ENCODE measurements around the gene CAMK2N1.
A peak's percentile ranks its signal among the peaks of the same experiment; 100 is the strongest.

Gene CAMK2N1

GRCh38 chr1:20495661-20496060 is 9.7 kb upstream of the CAMK2N1 start:
- no peak for TF ChIP-seq CTCF (IDR thresholded peaks at IDR 0.05; ENCODE audit: extremely low read depth, missing control alignments)
- no peak for DNase-seq (ENCODE audit: low spot score)

DNA sequence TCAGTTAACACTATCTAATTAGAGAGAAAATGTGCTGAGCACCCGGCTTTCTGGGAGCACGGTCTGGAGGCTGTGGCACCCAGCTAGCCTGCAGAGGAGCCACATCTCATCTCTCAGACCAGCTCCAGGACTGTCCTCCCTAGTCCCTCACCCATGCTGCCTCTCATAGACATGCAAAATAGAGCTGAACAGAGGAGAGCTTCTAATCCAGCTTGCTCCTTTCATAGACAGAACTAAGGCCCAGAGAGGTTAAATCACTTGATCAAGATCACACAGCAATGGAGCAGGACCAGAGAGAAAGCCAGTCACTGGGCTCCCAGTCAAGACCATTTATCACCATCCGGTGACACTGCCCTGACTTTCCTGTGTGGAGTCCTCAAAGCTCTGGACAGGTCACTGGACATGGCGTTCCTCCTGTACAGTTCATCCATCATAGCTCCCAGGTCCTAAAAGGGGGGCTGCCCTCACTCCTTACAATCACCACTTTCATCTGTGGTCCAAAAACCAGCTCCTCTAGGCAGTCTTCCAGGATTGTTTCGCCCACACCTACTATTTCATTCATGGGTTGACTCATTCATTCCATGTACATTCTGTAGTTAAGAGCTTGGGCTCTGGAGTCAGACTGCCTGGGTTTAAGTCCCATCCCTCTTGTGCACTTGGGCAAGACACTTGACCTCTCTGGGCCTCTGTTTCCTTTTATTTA is 8.8 kb upstream of the CAMK2N1 start:
- TF ChIP-seq CTCF (IDR thresholded peaks at IDR 0.05; ENCODE audit: extremely low read depth, missing control alignments): no peak

DNA sequence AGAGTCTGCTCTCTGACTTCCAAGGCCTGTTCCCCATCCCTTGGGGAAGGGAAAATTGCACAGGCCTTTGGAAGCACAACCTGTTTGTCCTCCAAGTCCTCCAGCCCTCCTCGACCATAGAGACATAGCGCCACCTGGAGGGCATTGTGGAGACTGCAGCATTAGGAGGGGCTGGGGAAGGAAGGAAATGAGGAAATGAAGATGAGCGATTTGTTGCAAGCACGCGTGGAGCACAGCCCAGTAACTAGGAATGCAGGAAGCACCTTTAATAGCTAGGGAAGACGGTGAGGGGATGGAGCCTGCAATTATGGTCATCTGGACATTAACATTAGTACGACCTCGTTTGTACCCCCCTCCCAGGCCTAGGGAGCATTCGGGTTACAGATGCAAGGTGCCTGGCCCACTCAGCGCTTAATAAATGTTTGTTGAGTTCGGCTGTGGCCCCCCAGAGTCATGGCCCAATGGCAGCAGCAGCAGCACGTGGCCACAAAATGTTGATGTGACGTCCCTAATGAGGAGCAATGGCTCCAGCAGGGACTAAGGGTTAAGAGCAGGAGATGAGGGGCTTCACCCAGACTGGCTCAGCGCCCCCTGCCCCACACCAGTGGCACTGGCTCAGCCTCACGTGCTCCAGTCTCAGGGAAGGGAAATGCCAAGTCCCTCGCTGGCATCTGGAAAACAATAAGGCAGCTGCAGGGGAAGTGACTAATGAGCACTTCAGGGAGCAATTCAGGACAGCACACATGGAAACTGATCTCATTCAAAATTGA is 8.0 kb upstream of the CAMK2N1 start:
- TF ChIP-seq CTCF (IDR thresholded peaks at IDR 0.05; ENCODE audit: extremely low read depth, missing control alignments): peak; percentile 99
- peak; percentile 87 for DNase-seq (ENCODE audit: low spot score)

More for the DNA sequence above, 8.8 kb upstream of the CAMK2N1 start:
- DNase-seq (ENCODE audit: low spot score): no peak

- no peak for DNase-seq (ENCODE audit: low spot score)
- TF ChIP-seq CTCF (IDR thresholded peaks at IDR 0.05; ENCODE audit: extremely low read depth, missing control alignments): no peak
Observed at GRCh38 chr1:20493309-20493708, 7.3 kb upstream of the CAMK2N1 start.

DNA sequence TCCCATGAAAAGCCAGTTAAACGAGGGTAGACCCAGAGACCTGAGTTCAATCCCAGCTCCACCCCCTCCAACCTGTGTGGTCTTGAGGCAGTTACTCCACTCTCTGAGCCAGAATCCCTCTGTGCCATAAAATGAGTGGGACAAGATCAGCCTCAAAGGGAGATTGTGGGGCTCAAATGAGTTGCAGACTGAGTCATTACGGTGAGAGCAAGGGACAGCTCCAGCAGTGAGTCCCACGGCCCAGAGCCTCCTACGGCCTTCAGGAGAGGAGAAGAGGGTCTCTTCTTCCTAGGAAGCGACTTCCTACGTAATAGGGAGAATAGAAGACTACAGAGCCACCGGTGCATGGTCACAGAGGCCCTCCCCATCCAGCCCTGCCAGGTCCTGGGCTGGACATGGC is 6.7 kb upstream of the CAMK2N1 start:
- no peak for TF ChIP-seq CTCF (IDR thresholded peaks at IDR 0.05; ENCODE audit: extremely low read depth, missing control alignments)
- DNase-seq (ENCODE audit: low spot score): no peak

GRCh38 chr1:20491866-20492265 is 5.9 kb upstream of the CAMK2N1 start:
- no peak for TF ChIP-seq CTCF (IDR thresholded peaks at IDR 0.05; ENCODE audit: extremely low read depth, missing control alignments)
- DNase-seq (ENCODE audit: low spot score): no peak

DNA sequence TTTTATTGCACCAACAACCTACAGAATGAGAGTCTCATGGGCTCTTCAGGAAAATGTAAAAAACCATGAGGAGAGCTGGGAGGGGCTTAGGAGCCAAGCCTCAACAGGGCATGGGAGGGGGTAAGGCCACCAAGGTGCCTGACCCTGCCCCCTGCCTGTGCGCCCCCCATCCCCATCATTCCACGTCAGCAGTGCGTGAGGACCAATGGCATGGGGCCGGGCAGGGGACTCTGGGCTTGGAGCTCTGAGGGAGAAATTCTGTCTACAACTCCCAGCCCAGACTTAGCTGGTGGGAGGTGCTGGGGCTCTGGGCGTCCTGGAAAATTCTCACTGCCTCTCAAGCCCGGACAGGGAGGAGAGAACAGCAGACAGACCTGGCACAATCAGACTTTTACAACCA is 5.2 kb upstream of the CAMK2N1 start:
- no peak for TF ChIP-seq CTCF (IDR thresholded peaks at IDR 0.05; ENCODE audit: extremely low read depth, missing control alignments)
- DNase-seq (ENCODE audit: low spot score): no peak

Data from GM20000 (cell line).